HG02610 (cell line): ENCODE data around the gene NTSR1.

Source experiments
- ATAC-seq: cut with Tn5 transposase; IDR thresholded peaks from one replicate; pipeline ENCODE4 v1.9.1; 2021; ENCODE audit warnings: mild to moderate bottlenecking, moderate library complexity; ENCODE audit not compliant: unreplicated experiment

Gene NTSR1

GRCh38 chr20:62723768-62724450 lies 15.3 kb downstream of the NTSR1 start:
- ATAC-seq, result no peak

- no peak for ATAC-seq
These were observed 16.3 kb downstream of the NTSR1 start for GRCh38 chr20:62724692-62725595.

GRCh38 chr20:62725596-62726268 lies 17.1 kb downstream of the NTSR1 start:
- ATAC-seq, result no peak

GRCh38 chr20:62726276-62726675 lies 17.6 kb downstream of the NTSR1 start:
- ATAC-seq, result no peak

GRCh38 chr20:62726716-62727583 lies 18.3 kb downstream of the NTSR1 start:
- ATAC-seq, result no peak

GRCh38 chr20:62727584-62728027 lies 19.0 kb downstream of the NTSR1 start:
- no peak for ATAC-seq

GRCh38 chr20:62728028-62728780 lies 19.6 kb downstream of the NTSR1 start:
- ATAC-seq, result no peak

GRCh38 chr20:62728781-62729300 lies 20.2 kb downstream of the NTSR1 start:
- no peak for ATAC-seq

GRCh38 chr20:62730481-62730880 lies 21.8 kb downstream of the NTSR1 start:
- no peak for ATAC-seq

- no peak for ATAC-seq
These were observed 23.6 kb downstream of the NTSR1 start for GRCh38 chr20:62732031-62732760.

GRCh38 chr20:62732842-62733525 lies 24.3 kb downstream of the NTSR1 start:
- ATAC-seq, result no peak

- ATAC-seq, result no peak
These were observed 24.8 kb downstream of the NTSR1 start for GRCh38 chr20:62733526-62733842.

GRCh38 chr20:62733891-62734290 lies 25.3 kb downstream of the NTSR1 start:
- ATAC-seq, result no peak

GRCh38 chr20:62734326-62734725 lies 25.7 kb downstream of the NTSR1 start:
- ATAC-seq, result no peak

- ATAC-seq, result no peak
These were observed 26.2 kb downstream of the NTSR1 start for GRCh38 chr20:62734881-62735280.

- ATAC-seq, result no peak
These were observed 26.7 kb downstream of the NTSR1 start for GRCh38 chr20:62735331-62735821.

GRCh38 chr20:62736026-62736406 lies 27.4 kb downstream of the NTSR1 start:
- no peak for ATAC-seq

GRCh38 chr20:62736407-62737071 lies 27.9 kb downstream of the NTSR1 start:
- ATAC-seq, result no peak
